ENCODE results near the gene ACP4.
"Not testable (repeated sequence)": the region's sequence is repeated elsewhere in the genome, so short reads cannot be mapped to it uniquely, and the experiment has no call there.

ACP4 gene

GRCh38 chr19:50750010-50750409 lies 40.2 kb upstream of the ACP4 start:
- in situ Hi-C loops (cut with HindIII; ENCODE audit: low pct_ligation_motif_present, low sequenced_read_pairs): no loop called here
- Histone ChIP-seq H3K27ac (no peak overlapping the region), H3K27me3 (replicated peaks) (no peaks in the 10 kb centered on the region), H3K36me3 (replicated peaks) (no peaks in the 10 kb centered on the region), H3K4me3 (ENCODE audit: low read depth, low read length) (no peak overlapping the region)
- TF ChIP-seq CTCF (IDR thresholded peaks at IDR 0.05; ENCODE audit: low read depth, low read length, missing control alignments): no peak
- no peak for DNase-seq

GRCh38 chr19:50753879-50754278 lies 36.3 kb upstream of the ACP4 start:
- H3K4me3 ChIP-seq (ENCODE audit: low read depth, low read length): no peak overlapping the region
- no peaks in the 10 kb centered on the region for H3K27me3 ChIP-seq (replicated peaks)
- in situ Hi-C loops (cut with HindIII; ENCODE audit: low pct_ligation_motif_present, low sequenced_read_pairs): no loop called here
- no peak for DNase-seq
- H3K27ac ChIP-seq: no peak overlapping the region
- H3K36me3 ChIP-seq (replicated peaks): no peaks in the 10 kb centered on the region
- no peak for TF ChIP-seq CTCF (IDR thresholded peaks at IDR 0.05; ENCODE audit: low read depth, low read length, missing control alignments)

GRCh38 chr19:50756244-50756643 lies 34.0 kb upstream of the ACP4 start:
- DNase-seq; H3K4me3 ChIP-seq (ENCODE audit: low read depth, low read length); H3K27me3 ChIP-seq (replicated peaks); H3K27ac ChIP-seq; H3K36me3 ChIP-seq (replicated peaks); in situ Hi-C loops (cut with HindIII; ENCODE audit: low pct_ligation_motif_present, low sequenced_read_pairs): not testable (repeated sequence)

- H3K4me3 ChIP-seq (ENCODE audit: low read depth, low read length); in situ Hi-C loops (cut with HindIII; ENCODE audit: low pct_ligation_motif_present, low sequenced_read_pairs); H3K27me3 ChIP-seq (replicated peaks); DNase-seq; H3K27ac ChIP-seq; H3K36me3 ChIP-seq (replicated peaks): not testable (repeated sequence)
Measured at GRCh38 chr19:50757624-50758023, 32.6 kb upstream of the ACP4 start.

GRCh38 chr19:50759076-50759475 lies 31.1 kb upstream of the ACP4 start:
- H3K27ac ChIP-seq; H3K27me3 ChIP-seq (replicated peaks); DNase-seq; H3K36me3 ChIP-seq (replicated peaks); in situ Hi-C loops (cut with HindIII; ENCODE audit: low pct_ligation_motif_present, low sequenced_read_pairs); H3K4me3 ChIP-seq (ENCODE audit: low read depth, low read length): not testable (repeated sequence)

GRCh38 chr19:50759886-50760285 lies 30.3 kb upstream of the ACP4 start:
- in situ Hi-C loops (cut with HindIII; ENCODE audit: low pct_ligation_motif_present, low sequenced_read_pairs): no loop called here
- Histone ChIP-seq H3K27ac (no peak overlapping the region), H3K27me3 (replicated peaks) (no peaks in the 10 kb centered on the region), H3K36me3 (replicated peaks) (no peaks in the 10 kb centered on the region), H3K4me3 (ENCODE audit: low read depth, low read length) (no peak overlapping the region)
- peak; percentile 4 for DNase-seq
- no peak for TF ChIP-seq CTCF (IDR thresholded peaks at IDR 0.05; ENCODE audit: low read depth, low read length, missing control alignments)

GRCh38 chr19:50761501-50761900 lies 28.7 kb upstream of the ACP4 start:
- DNase-seq; H3K27me3 ChIP-seq (replicated peaks); H3K27ac ChIP-seq; H3K36me3 ChIP-seq (replicated peaks); in situ Hi-C loops (cut with HindIII; ENCODE audit: low pct_ligation_motif_present, low sequenced_read_pairs); H3K4me3 ChIP-seq (ENCODE audit: low read depth, low read length): not testable (repeated sequence)

GRCh38 chr19:50763521-50763920 lies 26.7 kb upstream of the ACP4 start:
- DNase-seq; H3K27me3 ChIP-seq (replicated peaks); H3K27ac ChIP-seq; H3K36me3 ChIP-seq (replicated peaks); in situ Hi-C loops (cut with HindIII; ENCODE audit: low pct_ligation_motif_present, low sequenced_read_pairs); H3K4me3 ChIP-seq (ENCODE audit: low read depth, low read length): not testable (repeated sequence)

Data from brain microvascular endothelial cell (primary cell).